HL-60 (cell line): Measurements from ENCODE around the gene ITGBL1.

Experiments
- DNase-seq, 2 experiments: peaks; one replicate each; pipeline ENCODE4 v3.0.0-alpha.2; 2010 to 2020; ENCODE audit warnings: low read depth in 1 of 2, low spot score in 1 of 2
- H3K27ac ChIP-seq: fragments of 250-450 bp; sonication (Bioruptor Pico); replicated peaks from 2 replicates; pipeline ENCODE4 v1.5.1; 2020; ENCODE audit warnings: mild to moderate bottlenecking, moderate library complexity
- H3K27me3 ChIP-seq: fragments of 250-450 bp; sonication (Bioruptor Pico); 2 replicates; pipeline ENCODE4 v1.5.1; 2021; ENCODE audit warnings: mild to moderate bottlenecking, moderate library complexity; ENCODE audit not compliant: insufficient read depth, poor library complexity, severe bottlenecking
- H3K4me3 ChIP-seq: replicated peaks from 2 replicates; pipeline ENCODE4 v1.5.1; 2011; ENCODE audit warnings: mild to moderate bottlenecking, control low read depth, low read length; ENCODE audit not compliant: insufficient read depth
- CTCF ChIP-seq: IDR thresholded peaks from one replicate; pipeline ENCODE4 v1.5.1; 2011; ENCODE audit warnings: low read length, control low read depth, inconsistent platforms; ENCODE audit not compliant: insufficient read depth
- GABPA ChIP-seq: IDR thresholded peaks from 2 replicates; pipeline ENCODE4 v1.6.1; 2012; ENCODE audit warnings: low read depth
- POLR2AphosphoS5 ChIP-seq: IDR thresholded peaks from 2 replicates; pipeline ENCODE4 v1.6.1; 2012; ENCODE audit warnings: low read depth
- REST ChIP-seq: IDR thresholded peaks from 2 replicates; pipeline ENCODE4 v1.6.1; 2012; ENCODE audit warnings: low read depth; ENCODE audit not compliant: insufficient replicate concordance
- SPI1 ChIP-seq: IDR thresholded peaks from 2 replicates; pipeline ENCODE4 v1.6.1; 2012; ENCODE audit warnings: low read depth, mild to moderate bottlenecking, borderline replicate concordance

Gene ITGBL1

GRCh38 chr13:101523154-101524131 is 71.0 kb downstream of the ITGBL1 start:
- Histone ChIP-seq H3K27ac (no peak overlapping the region), H3K27me3 (no peaks in the 10 kb centered on the region), H3K4me3 (no peak overlapping the region)
- DNase-seq = no peak
- TF ChIP-seq GABPA = no peak
- no peak for TF ChIP-seq POLR2AphosphoS5
- no peak for TF ChIP-seq CTCF

GRCh38 chr13:101527130-101527529 is 74.7 kb downstream of the ITGBL1 start:
- DNase-seq = no peak
- no peak overlapping the region for H3K4me3 ChIP-seq
- H3K27me3 ChIP-seq = no peaks in the 10 kb centered on the region
- no peak overlapping the region for H3K27ac ChIP-seq
- no peak for TF ChIP-seq GABPA

GRCh38 chr13:101529422-101529821 is 76.9 kb downstream of the ITGBL1 start:
- Histone ChIP-seq H3K27me3 (no peaks in the 10 kb centered on the region), H3K4me3 (no peak overlapping the region), H3K27ac (no peak overlapping the region)
- no peak for TF ChIP-seq REST
- TF ChIP-seq GABPA = no peak
- DNase-seq = no peak

- TF ChIP-seq REST = no peak
- no peak overlapping the region for H3K4me3 ChIP-seq
- no peak for DNase-seq
- H3K27ac ChIP-seq = no peak overlapping the region
- no peaks in the 10 kb centered on the region for H3K27me3 ChIP-seq
Measured at GRCh38 chr13:101530293-101530692, 77.8 kb downstream of the ITGBL1 start.

- no peak overlapping the region for H3K4me3 ChIP-seq
- no peak overlapping the region for H3K27ac ChIP-seq
- DNase-seq = no peak
- no peaks in the 10 kb centered on the region for H3K27me3 ChIP-seq
- TF ChIP-seq GABPA (no peak), SPI1 (no peak), POLR2AphosphoS5 (no peak), REST (no peak), CTCF (no peak)
Measured at GRCh38 chr13:101535192-101535746, 82.8 kb downstream of the ITGBL1 start.
